SK-N-MC (cell line): ENCODE data around the gene MIDN.

Experiments
- DNase-seq: peaks from one replicate; pipeline ENCODE4 v3.0.0-alpha.2; 2011; ENCODE audit warnings: low read depth, low spot score
- H3K27ac ChIP-seq: fragments of 200-600 bp; sonication (generic); 2 replicates; pipeline ENCODE4 v1.5.1; 2016; ENCODE audit warnings: mixed run types
- H3K36me3 ChIP-seq: fragments of 200-600 bp; sonication (generic); 2 replicates; pipeline ENCODE4 v1.6.1; 2017; ENCODE audit warnings: antibody characterized with exemption, low read length, mixed read lengths; ENCODE audit not compliant: insufficient read depth
- H3K4me3 ChIP-seq: fragments of 200-600 bp; sonication (generic); 2 replicates; pipeline ENCODE4 v1.5.1; 2016
- H3K9ac ChIP-seq: fragments of 200-600 bp; sonication (generic); 2 replicates; pipeline ENCODE4 v1.8.0; 2017; ENCODE audit warnings: mixed run types, mixed read lengths; ENCODE audit not compliant: insufficient read length
- H3K9me3 ChIP-seq: fragments of 200-600 bp; sonication (generic); 2 replicates; pipeline ENCODE4 v1.6.1; 2017; ENCODE audit warnings: low read depth, mild to moderate bottlenecking, antibody characterized with exemption, low read length, moderate library complexity, mixed read lengths
- EZH2 ChIP-seq: fragments of 200-600 bp; sonication (generic); IDR thresholded peaks from one replicate; pipeline ENCODE4 v1.6.1; 2017; ENCODE audit warnings: antibody characterized with exemption
- FOXP2 ChIP-seq: optimal IDR thresholded peaks from 2 replicates; pipeline ENCODE3; 2011; ENCODE audit warnings: mild to moderate bottlenecking, moderate library complexity; ENCODE audit not compliant: insufficient read depth; ENCODE audit errors: extremely low read length, control extremely low read depth
- POLR2AphosphoS5 ChIP-seq: IDR thresholded peaks from 2 replicates; pipeline ENCODE4 v1.6.1; 2012; ENCODE audit warnings: mild to moderate bottlenecking, low read depth, low read length, borderline replicate concordance

Gene MIDN

DNA sequence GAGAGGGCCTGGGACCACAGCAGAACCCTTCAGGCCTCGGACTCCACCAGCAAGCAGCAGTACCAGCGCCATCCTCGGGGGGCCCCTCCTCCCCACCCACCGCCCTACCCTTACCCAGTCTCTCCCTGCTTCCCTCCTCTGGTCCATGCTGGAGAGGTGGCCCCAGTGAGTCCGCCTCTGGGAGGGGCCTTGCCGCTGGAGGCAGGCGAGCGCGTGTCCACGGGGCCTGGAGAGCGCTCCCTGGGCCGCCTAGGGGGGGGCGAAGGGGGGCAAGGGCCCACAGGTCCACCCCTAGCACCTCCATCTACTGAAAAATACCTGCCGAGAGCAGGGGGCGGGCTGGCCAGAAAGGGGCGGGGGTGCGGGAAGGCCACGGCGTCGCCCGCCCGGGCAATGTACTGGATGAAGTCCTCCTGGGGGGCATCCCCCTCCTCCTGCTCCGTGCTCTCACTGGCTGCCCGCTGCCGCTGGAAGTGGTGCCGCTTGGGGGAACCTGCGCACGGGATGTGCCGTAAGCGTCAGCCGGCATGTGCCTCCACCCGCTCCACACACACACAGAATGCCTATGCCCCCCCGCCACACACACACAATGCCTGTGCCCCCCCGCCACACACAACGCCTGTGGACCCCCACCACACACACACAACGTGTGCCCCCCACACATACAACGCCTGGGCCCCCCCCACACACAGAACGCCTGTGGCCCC is 17.4 kb upstream of the MIDN start:
- Histone ChIP-seq H3K4me3 (no peak overlapping the region), H3K36me3 (no peaks in the 10 kb centered on the region; the same call in 1 of the 2 replicates), H3K27ac (no peak overlapping the region), H3K9ac (no peak overlapping the region), H3K9me3 (no peaks in the 10 kb centered on the region)
- DNase-seq, result no peak
- no peak for TF ChIP-seq EZH2
- TF ChIP-seq POLR2AphosphoS5, result no peak
- TF ChIP-seq FOXP2, result no peak

DNA sequence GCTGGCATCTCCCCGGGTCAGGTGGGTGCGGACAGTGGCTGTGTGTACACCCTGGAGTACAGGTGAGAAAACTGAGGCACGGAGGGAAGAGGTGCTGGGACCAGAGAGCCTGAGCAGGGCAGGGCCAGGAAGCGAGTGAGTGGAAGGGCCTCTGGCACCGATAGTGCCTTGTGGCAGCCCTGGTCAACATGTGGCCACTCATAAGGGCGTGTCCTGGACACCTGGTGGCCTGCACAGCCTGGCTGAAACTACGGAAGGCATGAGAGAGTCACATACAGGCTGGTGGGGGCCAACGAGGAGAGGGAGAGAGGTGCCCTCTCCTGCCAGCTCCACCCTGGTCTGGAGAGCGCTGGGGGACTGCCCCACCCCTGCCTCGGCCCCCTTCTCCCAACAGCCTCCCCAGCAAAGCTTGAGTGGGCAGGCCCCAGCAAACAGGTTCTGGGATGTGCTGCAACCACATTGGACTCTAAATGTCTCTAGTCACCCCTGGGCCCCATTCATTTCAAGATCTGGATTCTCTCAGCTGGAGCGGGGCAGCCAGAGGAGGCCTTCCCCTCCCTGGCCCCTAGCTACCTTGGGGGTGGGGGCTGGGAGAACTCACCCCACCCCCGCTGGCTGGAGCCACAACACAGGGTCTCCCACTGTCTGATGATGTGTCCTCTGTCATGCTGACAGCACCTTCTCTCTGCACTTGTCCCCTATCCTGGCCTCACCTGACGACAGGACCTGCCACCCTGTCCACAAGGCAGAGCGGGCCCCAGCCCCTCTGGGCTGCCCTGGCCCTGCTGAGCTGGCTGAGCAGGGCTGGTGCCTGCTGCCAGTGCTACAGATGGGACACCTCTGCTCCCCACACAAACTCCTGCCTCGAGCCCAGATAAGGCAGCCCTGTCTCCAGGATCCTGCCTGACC is 16.4 kb upstream of the MIDN start:
- H3K36me3 ChIP-seq, result no peaks in the 10 kb centered on the region; the same call in 1 of the 2 replicates
- TF ChIP-seq EZH2 (no peak), POLR2AphosphoS5 (no peak), FOXP2 (no peak)
- no peak overlapping the region for H3K4me3 ChIP-seq
- H3K9me3 ChIP-seq, result no peaks in the 10 kb centered on the region
- no peak overlapping the region for H3K9ac ChIP-seq
- H3K27ac ChIP-seq, result peak overlapping the region; percentile 49
- DNase-seq, result no peak

DNA sequence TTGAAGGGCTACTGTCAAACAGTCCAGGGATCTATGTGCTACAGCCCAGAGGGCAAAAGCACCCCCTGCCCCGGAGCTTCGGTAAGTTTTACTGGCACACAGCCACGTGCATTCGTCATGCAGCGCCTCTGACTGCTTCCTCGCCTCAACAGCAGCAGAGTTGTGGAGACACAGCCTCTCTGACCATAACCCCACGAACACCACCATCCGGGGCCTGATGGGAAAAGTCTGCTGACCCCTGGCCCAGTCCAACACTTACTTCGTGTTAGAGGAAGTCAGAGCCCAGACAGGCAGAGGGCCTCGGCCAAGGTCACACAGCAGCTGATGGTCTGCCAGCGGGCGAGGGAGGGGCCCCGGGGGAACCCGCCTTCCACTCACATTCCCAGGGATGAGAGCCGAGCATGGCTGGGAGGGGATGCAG is 15.7 kb upstream of the MIDN start:
- Histone ChIP-seq H3K9me3 (no peaks in the 10 kb centered on the region), H3K4me3 (no peak overlapping the region), H3K36me3 (no peaks in the 10 kb centered on the region; the same call in 1 of the 2 replicates), H3K27ac (peak overlapping the region; percentile 49), H3K9ac (no peak overlapping the region)
- no peak for DNase-seq
- no peak for TF ChIP-seq POLR2AphosphoS5
- TF ChIP-seq FOXP2, result no peak
- no peak for TF ChIP-seq EZH2

DNA sequence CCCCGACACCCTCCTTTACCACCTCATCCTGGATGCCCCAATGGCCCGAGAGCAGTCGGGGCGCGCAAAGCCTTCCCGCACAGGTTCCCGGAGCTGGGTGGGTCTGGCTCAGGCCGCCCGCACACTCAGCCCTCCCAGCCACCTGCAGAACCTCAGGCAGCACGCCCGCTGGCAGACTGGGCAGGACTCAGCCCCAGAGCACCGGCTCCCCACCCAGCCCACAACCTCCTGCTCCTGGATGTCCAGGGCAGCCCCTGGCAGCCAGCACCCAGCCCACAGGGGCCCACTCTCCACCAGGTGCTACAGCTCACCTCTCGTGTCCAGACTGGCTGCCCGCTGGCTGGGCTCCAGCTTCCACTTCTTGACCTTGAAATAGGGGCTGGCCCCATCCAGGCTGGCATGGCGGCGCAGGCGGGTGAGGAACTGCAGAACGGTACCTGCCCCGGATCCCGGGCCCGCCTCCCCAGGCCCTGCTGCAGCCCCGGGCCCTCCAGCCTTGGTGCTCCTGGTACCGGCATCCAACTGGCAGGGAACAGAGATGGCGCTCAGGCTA is 15.2 kb upstream of the MIDN start:
- no peaks in the 10 kb centered on the region; the same call in 1 of the 2 replicates for H3K36me3 ChIP-seq
- no peak for DNase-seq
- no peak for TF ChIP-seq FOXP2
- no peak for TF ChIP-seq POLR2AphosphoS5
- TF ChIP-seq EZH2, result no peak
- no peak overlapping the region for H3K4me3 ChIP-seq
- H3K9me3 ChIP-seq, result no peaks in the 10 kb centered on the region
- H3K27ac ChIP-seq, result no peak overlapping the region
- H3K9ac ChIP-seq, result no peak overlapping the region

DNA sequence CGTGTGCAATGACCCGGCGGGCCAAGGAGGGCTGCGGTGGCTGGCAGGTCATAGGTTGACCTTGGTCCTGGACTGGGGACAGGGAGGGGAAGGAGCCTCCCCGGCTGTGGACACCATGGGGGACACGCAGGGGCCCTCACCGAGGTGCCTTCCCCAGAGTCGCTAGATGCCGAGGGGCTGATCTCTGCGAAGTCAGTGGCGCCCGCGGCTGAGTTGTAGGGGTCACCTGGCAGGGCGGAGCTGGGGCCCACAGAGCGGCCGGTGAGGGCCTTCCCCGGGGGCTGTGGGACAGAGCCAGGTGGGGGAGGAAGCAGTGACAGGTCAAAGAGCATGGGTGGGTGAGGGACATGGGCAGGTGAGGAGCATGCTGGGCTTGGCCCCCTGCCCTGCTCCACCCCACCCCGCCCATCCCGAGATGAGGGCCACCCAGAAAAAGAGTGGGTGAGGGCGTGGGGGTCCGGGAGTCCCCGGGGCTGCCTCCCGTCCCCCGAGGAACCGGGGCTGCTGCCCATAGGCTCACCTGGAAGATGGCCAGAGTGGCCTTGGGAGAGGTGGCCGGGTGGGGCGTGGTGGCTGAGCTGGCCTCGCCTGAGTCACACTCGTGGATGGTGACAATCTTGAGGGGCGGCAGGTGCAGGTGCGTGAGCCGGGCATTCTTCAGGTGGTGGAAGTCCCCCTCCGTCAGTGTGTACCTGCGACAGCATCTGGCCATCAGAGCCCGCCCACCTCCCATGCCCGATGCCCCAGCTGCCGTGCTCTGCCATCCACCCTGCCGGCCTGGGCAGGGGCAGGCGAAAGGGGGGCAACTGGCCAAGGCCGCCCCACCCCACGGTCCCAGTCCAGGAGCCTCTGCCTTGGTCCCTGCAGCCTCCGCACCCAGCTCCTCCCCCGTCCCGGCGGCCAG is 14.1 kb upstream of the MIDN start:
- no peak overlapping the region for H3K9ac ChIP-seq
- TF ChIP-seq POLR2AphosphoS5 (no peak), EZH2 (no peak), FOXP2 (no peak)
- DNase-seq, result no peak
- H3K27ac ChIP-seq, result no peak overlapping the region
- H3K36me3 ChIP-seq, result no peaks in the 10 kb centered on the region; the same call in 1 of the 2 replicates
- H3K4me3 ChIP-seq, result no peak overlapping the region
- no peaks in the 10 kb centered on the region for H3K9me3 ChIP-seq

DNA sequence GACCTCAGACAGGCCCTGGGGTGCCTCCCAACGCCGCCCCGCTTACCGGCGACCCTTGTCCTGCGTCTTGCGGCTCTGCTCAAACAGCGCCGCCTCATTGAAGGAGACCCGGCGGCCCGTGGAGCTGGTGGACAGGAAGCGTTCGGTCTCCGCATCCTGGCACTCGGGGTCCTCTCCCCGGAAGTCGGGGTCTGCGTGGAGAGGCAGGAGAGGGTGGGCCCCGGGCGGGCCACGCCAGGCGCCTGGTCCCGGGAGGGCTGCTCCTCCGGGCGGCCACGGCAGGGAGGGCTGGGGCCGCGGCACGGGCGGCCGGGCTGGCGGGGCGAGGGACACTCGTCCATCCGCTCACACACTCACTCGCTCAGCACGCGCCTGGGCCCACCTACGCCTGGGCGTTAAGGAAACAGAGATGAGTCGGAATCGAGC is 13.4 kb upstream of the MIDN start:
- no peak overlapping the region for H3K27ac ChIP-seq
- TF ChIP-seq FOXP2, result no peak
- no peak for TF ChIP-seq POLR2AphosphoS5
- TF ChIP-seq EZH2, result no peak
- H3K4me3 ChIP-seq, result no peak overlapping the region
- H3K9me3 ChIP-seq, result no peaks in the 10 kb centered on the region
- DNase-seq, result no peak
- H3K9ac ChIP-seq, result no peak overlapping the region
- no peaks in the 10 kb centered on the region; the same call in 1 of the 2 replicates for H3K36me3 ChIP-seq

DNA sequence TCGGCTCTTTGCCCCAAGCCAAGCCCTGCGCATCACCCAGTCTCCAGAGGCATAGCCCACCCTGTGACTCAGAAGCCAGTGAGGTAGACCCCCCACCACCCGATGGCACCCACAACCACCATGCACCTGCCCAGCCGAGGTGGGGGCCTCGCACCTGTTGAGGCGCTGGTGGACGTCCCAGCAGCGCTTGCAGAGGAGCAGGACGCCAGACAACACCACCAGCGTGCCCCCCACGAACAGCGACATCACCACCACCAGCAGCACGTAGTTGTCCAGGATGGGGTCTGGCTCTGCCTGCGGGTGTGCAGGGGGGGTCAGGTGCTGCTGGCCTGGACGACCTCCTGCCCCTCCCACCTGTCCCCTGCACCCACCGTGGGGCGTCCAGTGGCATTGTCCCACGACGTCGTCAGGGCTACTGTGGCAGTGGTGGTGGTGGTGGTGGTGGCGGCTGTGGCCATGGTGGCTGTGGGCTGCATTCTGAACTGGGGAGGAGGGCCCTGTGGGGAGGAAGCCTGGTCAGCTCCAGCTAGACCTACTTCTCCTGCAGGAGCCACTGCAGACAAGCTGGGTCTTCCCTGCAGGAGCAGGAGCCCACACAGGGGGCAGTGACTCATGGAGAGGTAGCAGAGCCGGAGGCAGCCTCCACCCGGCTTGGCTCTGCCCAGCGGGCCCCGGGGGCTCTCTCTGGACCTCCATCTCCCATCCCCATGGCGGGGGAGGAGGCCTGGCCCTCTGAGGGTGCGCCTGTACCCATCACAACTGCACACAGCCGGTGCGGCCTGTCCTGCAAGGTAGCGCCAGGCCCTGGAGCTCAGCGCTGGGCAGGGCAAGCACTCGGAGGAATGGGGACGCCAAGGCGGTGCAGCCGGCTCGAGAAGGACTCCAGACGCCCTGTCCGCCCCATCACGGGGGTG is 12.5 kb upstream of the MIDN start:
- TF ChIP-seq EZH2, result no peak
- no peak overlapping the region for H3K27ac ChIP-seq
- no peaks in the 10 kb centered on the region; the same call in 1 of the 2 replicates for H3K36me3 ChIP-seq
- peak overlapping the region; percentile 62 for H3K4me3 ChIP-seq
- H3K9me3 ChIP-seq, result no peaks in the 10 kb centered on the region
- no peak overlapping the region for H3K9ac ChIP-seq
- DNase-seq, result no peak
